ENCODE measurements around the gene ALKBH8. TPM values are rescaled to one million over a fixed set of nuclear protein-coding genes. Genes with fewer than 3 reads are reported as not detected.

The ALKBH8 gene
- polyA plus RNA-seq, 1 donor (not counting 4 experiments of a cell fraction or from before 2014, with no cell fraction given) = 8.0 TPM

DNA sequence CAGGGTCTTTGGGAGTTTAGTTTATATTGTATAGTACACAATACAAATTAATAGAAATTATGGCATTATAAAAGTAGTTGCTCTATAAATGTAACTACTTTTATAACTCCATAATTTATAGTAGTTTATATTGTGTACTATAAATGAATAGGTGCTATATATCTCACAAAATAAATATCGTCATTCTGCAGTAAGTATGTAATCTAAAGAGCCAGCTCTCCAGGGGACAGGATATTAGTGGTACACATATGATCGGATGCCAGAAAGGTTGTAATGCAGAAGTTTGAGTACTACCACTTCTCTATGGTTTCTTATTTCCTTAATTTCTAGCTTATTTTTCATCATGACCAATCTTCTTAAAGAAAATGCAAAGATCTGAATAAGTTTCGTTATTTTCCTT, 87.7 kb downstream of the ALKBH8 start:
- H3K4me3 ChIP-seq (ENCODE audit: control insufficient read depth in 2 of 3, extremely low read depth in 1 of 3, insufficient read depth in 2 of 3, low read depth in 1 of 3, low read length in 3 of 3) = no peak overlapping the region
- dilution Hi-C loops (cut with MboI; ENCODE audit: extremely low pct_ligation_motif_present, low sequenced_read_pairs) = no loop called here

DNA sequence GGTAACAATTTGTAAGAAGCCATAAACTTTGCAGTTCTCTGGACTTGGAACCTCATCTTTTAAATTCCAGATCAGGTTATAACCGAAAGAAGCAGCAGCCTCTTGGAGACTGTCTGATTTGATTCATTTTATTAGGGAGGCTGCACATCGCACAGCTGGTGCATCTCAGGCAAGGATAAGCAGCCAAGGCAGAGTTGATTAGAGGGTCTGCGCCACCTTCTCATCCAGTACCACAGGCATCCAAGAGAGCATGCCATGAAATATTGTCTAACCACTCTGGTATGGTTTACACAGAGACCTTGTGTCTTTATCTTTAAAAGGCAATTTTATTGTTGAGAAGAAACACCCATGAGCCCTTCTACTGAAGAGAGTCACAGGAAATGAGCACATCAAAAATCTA, 91.7 kb downstream of the ALKBH8 start:
- no peak for FAIRE-seq
- dilution Hi-C loops (cut with MboI; ENCODE audit: extremely low pct_ligation_motif_present, low sequenced_read_pairs) = no loop called here
- H3K9ac ChIP-seq (ENCODE audit: control insufficient read depth, extremely low read depth, insufficient read depth, low read length) = no peak overlapping the region
- H3K4me1 ChIP-seq (ENCODE audit: control insufficient read depth, extremely low read depth, insufficient read depth, low read length) = no peaks in the 10 kb centered on the region
- no peak overlapping the region for H3K27ac ChIP-seq (ENCODE audit: control insufficient read depth, insufficient read depth, low read length)
- DNase-seq (ENCODE audit: low read depth, low spot score) = no peak
- H4K20me1 ChIP-seq (ENCODE audit: control insufficient read depth, extremely low read depth, insufficient read depth, low read length) = no peaks in the 10 kb centered on the region
- H2AFZ ChIP-seq (ENCODE audit: control insufficient read depth, low read length) = no peak overlapping the region
- TF ChIP-seq EZH2 (IDR thresholded peaks at IDR 0.05; ENCODE audit: low read length) = no peak
- TF ChIP-seq, protein P1, sequence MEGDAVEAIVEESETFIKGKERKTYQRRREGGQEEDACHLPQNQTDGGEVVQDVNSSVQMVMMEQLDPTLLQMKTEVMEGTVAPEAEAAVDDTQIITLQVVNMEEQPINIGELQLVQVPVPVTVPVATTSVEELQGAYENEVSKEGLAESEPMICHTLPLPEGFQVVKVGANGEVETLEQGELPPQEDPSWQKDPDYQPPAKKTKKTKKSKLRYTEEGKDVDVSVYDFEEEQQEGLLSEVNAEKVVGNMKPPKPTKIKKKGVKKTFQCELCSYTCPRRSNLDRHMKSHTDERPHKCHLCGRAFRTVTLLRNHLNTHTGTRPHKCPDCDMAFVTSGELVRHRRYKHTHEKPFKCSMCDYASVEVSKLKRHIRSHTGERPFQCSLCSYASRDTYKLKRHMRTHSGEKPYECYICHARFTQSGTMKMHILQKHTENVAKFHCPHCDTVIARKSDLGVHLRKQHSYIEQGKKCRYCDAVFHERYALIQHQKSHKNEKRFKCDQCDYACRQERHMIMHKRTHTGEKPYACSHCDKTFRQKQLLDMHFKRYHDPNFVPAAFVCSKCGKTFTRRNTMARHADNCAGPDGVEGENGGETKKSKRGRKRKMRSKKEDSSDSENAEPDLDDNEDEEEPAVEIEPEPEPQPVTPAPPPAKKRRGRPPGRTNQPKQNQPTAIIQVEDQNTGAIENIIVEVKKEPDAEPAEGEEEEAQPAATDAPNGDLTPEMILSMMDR (optimal IDR thresholded peaks at IDR 0.05 in 1 of 3, IDR thresholded peaks at IDR 0.05 in 1 of 3, conservative IDR thresholded peaks at IDR 0.05 in 1 of 3; ENCODE audit: extremely low read depth in 1 of 3, insufficient read depth in 2 of 3, low read length in 3 of 3) = no peak
- H3K9me3 ChIP-seq (ENCODE audit: control insufficient read depth, low read depth, low read length) = no peaks in the 10 kb centered on the region
- no peak overlapping the region for H3K4me3 ChIP-seq (ENCODE audit: control insufficient read depth in 2 of 3, extremely low read depth in 1 of 3, insufficient read depth in 2 of 3, low read depth in 1 of 3, low read length in 3 of 3)
- no peak overlapping the region for H3K4me2 ChIP-seq (ENCODE audit: control insufficient read depth, extremely low read depth, insufficient read depth, low read depth, low read length)
- H3K27me3 ChIP-seq (ENCODE audit: control insufficient read depth, extremely low read depth, insufficient read depth, low read length) = no peaks in the 10 kb centered on the region
- H3K79me2 ChIP-seq (ENCODE audit: control insufficient read depth, insufficient read depth, low read length) = no peaks in the 10 kb centered on the region
- H3K9me1 ChIP-seq (ENCODE audit: control insufficient read depth, extremely low read depth, insufficient read depth, low read length) = no peaks in the 10 kb centered on the region
- H3K36me3 ChIP-seq (ENCODE audit: control insufficient read depth in 2 of 2, extremely low read depth in 1 of 2, insufficient read depth in 2 of 2, low read length in 2 of 2) = no peaks in the 10 kb centered on the region

More for the DNA sequence above, 87.7 kb downstream of the ALKBH8 start:
- H4K20me1 ChIP-seq (ENCODE audit: control insufficient read depth, extremely low read depth, insufficient read depth, low read length) = no peaks in the 10 kb centered on the region
- no peak overlapping the region for H2AFZ ChIP-seq (ENCODE audit: control insufficient read depth, low read length)
- H3K27me3 ChIP-seq (ENCODE audit: control insufficient read depth, extremely low read depth, insufficient read depth, low read length) = no peaks in the 10 kb centered on the region
- no peaks in the 10 kb centered on the region for H3K9me3 ChIP-seq (ENCODE audit: control insufficient read depth, low read depth, low read length)
- no peak for DNase-seq (ENCODE audit: low read depth, low spot score)
- no peaks in the 10 kb centered on the region for H3K36me3 ChIP-seq (ENCODE audit: control insufficient read depth in 2 of 2, extremely low read depth in 1 of 2, insufficient read depth in 2 of 2, low read length in 2 of 2)
- H3K9me1 ChIP-seq (ENCODE audit: control insufficient read depth, extremely low read depth, insufficient read depth, low read length) = no peaks in the 10 kb centered on the region
- no peaks in the 10 kb centered on the region for H3K79me2 ChIP-seq (ENCODE audit: control insufficient read depth, insufficient read depth, low read length)
- H3K27ac ChIP-seq (ENCODE audit: control insufficient read depth, insufficient read depth, low read length) = no peak overlapping the region
- H3K4me2 ChIP-seq (ENCODE audit: control insufficient read depth, extremely low read depth, insufficient read depth, low read depth, low read length) = no peak overlapping the region
- no peak overlapping the region for H3K9ac ChIP-seq (ENCODE audit: control insufficient read depth, extremely low read depth, insufficient read depth, low read length)
- no peak for FAIRE-seq
- H3K4me1 ChIP-seq (ENCODE audit: control insufficient read depth, extremely low read depth, insufficient read depth, low read length) = no peaks in the 10 kb centered on the region
- TF ChIP-seq, protein P1 (optimal IDR thresholded peaks at IDR 0.05 in 1 of 3, IDR thresholded peaks at IDR 0.05 in 1 of 3, conservative IDR thresholded peaks at IDR 0.05 in 1 of 3; ENCODE audit: extremely low read depth in 1 of 3, insufficient read depth in 2 of 3, low read length in 3 of 3) = no peak
- TF ChIP-seq EZH2 (IDR thresholded peaks at IDR 0.05; ENCODE audit: low read length) = no peak

All from keratinocyte (primary cell).